Middle frontal gyrus (tissue), 1 donor: Measurements from ENCODE around the gene STK26.
"Not testable (repeated sequence)": the region's sequence is repeated elsewhere in the genome, so short reads cannot be mapped to it uniquely, and the experiment has no call there.

Source experiments
- DNase-seq: peaks from one replicate; pipeline ENCODE4 v3.0.0-alpha.2; 2015; ENCODE audit warnings: low spot score; ENCODE audit errors: extremely low spot score

The STK26 gene

DNA sequence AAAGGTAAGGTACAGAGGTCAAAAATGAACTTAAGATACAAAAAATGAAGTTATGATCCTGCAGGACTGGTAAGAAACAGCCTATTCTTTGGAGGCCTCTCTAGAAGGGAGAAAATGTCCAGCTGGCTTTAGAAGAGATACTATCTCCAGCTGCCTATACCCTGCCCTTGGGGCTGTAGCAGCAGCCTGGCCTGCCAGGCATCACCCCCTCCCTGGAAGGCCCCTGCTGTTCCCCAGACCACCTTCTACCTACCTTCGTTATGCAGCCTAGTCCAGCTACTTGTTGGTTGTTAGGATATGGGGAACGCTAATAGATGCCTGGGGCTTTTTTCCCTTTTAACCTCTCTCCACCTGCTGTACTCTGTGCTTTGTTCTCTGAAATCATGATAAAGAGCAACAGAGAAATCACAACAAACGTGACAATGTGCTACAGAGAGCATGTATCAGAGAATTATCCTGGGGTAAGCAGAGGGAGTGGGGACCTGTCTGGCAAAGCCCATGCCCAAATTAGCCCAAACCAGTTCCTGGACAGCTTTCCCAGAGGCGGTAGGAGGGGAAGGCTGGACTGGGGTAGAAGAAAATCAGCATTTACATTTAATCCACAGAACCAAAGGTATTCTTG is 70.2 kb downstream of the STK26 start:
- no peak for DNase-seq

DNA sequence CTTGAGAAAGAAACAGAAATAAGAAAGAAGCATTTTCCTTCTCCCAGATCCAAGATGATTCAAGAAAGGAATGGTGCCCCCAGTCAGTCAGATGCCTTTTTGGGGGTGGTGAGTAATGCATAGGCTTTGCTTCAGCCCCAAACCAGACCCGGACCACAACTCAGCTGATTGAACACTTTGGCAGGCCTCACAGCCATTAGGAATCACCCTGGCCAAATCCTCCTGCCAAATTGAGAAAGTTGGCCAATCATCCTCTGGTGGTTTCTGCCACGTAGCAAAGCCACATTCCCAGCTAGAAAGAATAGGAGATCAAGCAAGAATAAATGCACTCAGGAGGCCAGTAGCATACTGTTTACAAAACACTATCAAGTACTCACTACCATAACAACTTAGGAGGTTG is 71.1 kb downstream of the STK26 start:
- no peak for DNase-seq

DNA sequence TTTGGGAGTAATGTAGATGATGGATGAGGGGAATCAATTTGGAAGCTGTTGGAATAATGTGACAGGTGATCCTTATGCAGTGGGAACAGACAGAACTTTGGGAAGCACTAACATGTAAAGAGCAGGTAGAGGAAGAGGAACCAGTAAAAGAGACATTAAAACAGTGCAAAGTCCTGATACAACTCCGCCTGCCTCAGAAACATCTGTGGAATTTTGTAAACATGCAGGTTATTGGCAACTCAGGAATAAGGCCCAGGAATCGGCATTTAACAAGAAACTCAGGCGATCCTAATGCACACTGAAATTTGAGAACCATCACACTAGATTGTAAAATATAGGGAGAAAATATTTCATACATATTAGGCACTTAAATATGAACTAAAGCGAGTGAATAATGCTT is 75.6 kb downstream of the STK26 start:
- DNase-seq = not testable (repeated sequence)

DNA sequence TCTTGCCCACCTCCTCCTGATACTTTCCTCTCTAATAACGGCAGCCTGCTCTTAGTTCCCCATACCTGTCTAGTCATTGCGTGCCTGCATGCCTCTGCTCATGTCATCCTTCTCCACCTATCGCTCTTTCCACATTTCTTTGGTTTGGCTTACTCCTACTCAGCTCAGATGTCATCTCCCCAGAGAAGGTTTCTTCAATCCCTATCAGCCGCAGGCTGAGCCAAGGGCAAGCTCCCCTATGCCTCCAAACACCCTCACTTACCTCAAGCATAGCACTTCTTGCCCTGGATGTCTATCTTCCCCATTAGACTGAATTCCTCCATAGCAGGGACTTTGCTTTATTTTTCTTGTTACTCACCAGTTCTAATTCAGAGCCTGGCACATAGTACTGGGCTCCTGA is 78.1 kb downstream of the STK26 start:
- no peak for DNase-seq

DNA sequence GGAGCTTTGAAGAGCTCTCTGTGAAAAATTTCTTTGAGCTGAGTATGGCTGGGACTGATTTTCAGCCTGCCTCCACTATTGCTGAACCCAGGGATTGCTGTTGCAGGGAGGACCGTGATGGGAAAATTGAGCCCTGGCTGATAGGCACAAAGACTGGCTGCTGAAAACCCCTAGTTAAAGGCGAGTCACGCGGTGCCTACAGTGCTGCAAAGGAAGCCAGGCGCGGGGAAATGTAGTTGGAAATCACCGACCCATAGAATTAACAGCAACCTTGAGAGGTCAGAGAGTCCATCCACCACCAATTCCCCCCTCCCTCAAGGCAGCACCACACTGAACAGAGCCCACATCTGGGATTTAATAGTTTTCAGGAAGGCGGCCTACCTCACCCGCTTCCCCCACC is 78.7 kb downstream of the STK26 start:
- DNase-seq = no peak

DNA sequence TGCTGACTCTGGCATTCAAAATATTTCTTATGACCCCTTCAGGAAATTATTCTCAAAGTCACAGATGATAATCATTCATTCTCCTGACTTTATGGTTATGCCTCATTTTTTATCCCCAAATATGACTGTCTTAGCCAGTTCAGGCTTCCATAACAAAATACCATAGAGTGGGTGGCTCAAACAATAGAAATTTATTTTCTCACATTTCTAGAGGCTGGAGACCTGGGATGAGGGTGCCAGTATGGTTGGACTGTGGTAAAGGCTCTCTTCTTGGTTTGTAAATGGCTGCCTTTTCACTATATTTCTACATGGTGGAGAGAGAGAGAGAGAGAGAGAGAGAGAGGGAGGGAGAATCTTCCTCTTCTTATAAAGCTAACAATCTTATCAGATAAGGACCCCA is 84.2 kb downstream of the STK26 start:
- DNase-seq = no peak

DNA sequence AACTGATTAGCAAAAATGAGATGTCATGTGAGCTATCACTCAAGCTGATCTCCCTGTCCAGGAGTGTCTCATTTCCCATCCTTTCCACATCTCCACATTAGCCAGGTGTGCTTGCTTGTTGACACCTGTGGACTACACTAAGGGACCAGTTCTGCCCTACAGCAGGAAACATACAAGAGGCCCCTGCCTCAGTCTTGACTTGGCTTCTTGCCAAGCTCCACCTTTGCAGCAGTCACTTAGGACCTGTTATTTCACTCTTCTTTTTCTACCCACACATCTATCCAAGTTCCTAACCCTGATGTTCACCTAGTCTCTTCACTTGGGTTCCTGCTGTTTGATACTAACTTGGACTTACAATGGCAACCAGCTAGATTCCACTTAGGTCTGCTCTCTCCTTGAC is 91.5 kb downstream of the STK26 start:
- no peak for DNase-seq

DNA sequence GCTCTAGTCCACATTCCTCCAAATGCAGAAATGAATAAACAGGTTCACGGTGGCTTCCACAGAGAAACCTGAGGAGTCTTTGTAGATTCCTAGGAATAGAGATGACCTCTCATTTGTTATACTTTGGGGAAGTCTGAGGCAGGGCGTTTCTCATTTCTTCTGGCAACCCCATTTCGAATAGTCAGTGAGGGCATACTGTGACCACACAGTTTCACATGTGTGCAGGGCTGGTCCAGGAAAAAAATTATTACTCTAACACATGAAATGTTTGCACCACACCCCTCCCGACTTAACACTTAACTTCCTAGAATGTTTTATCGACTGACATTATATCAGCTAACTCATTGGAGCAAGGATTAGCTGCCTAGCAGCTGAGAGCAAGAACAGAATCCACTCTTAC is 92.7 kb downstream of the STK26 start:
- DNase-seq = no peak

DNA sequence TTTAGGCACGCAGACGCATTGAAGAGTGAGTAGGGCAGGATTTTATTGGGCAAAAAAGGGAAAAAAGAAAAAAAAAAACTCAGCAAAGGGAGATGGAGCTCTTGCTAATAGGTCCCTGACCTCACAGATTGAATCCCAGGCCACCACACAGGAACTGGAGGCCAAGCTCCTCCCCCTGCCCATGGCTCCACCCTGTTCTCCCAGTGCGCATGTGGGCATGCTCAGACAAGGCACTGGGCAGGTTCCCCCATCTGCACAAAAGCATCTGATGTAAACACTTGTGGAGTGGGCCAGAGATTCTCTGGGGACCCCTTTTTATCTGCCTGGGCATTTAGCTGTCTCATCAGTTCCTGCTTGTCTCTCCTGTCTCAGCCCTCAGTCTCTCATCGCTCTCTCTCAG is 95.3 kb downstream of the STK26 start:
- no peak for DNase-seq

DNA sequence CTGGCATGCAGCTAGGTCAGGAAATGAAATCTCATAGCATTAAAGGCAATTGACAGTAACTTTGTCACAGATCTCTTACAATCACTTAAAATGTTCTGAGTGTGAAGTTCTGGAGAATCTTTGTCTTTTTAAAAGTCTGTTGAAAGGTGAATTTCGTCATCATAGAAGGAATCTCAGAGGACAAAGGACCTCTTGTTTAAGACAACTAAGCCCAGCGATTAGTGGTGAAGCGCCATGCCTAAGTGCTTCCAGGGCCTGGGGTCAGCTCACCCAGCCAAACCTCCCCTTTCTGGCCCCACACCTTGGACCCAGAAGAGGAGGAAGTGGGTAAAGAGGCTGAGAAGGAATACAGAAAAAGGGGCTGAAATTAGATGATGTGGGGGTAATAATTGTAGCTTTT is 96.2 kb downstream of the STK26 start:
- no peak for DNase-seq

DNA sequence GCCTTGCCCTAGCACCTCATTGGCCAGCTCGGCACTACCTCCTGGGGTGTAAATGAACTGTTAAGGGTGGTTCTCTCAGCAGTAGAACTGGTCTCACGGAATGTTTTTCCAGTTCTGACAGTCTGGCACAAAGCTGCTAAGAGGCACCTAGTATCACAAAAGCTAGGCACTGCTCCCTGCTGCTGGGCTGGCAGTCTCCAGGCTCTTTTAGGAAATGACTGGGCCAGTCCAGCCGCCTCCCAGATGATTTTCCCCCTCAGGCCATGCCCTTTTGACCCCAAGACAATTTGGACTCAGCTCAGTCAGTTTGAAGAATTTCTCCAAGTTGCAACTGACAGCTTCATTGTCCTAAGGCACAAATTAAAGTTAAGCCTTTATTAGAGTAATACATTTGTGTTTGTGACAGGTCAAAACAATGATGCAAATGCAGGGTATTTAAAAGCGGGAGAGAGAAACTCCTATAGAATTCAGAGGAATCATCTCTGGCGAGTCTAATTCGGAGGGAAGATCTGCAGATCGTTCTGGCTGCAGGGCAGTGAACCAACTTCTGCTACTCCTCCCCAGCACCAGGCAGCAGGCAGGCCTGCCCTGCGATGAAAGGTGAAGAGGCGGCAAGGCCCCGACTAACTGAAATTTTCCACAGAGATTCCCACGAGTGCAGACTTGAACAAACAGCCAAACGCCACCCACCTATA is 96.9 kb downstream of the STK26 start:
- no peak for DNase-seq

DNA sequence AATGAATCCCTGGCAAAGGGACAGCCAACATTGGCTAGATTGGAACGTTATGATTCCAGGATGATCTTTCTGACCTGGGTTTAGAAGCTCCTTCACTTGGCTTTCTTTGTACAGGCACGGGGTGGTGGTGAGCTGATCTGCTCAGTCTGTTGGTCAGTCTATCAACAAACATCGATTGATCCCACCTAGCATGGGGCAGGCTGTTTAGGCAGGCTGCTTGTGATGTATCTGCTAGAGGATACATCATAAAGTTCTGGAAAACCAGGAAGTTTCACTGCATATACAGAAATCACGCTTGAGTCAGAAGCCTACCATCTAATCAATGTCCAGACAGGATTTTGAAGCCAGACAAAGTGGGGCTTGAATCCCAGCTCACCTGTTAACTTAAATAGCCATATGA is 97.8 kb downstream of the STK26 start:
- no peak for DNase-seq
